GM21390 (cell line): ENCODE data around the gene DEPDC5.
"Not testable (repeated sequence)": the region's sequence is repeated elsewhere in the genome, so short reads cannot be mapped to it uniquely, and the experiment has no call there.

ENCODE experiments used
- ATAC-seq: cut with Tn5 transposase; IDR thresholded peaks from one replicate; pipeline ENCODE4 v1.9.1; 2021; ENCODE audit not compliant: unreplicated experiment

Gene DEPDC5

DNA sequence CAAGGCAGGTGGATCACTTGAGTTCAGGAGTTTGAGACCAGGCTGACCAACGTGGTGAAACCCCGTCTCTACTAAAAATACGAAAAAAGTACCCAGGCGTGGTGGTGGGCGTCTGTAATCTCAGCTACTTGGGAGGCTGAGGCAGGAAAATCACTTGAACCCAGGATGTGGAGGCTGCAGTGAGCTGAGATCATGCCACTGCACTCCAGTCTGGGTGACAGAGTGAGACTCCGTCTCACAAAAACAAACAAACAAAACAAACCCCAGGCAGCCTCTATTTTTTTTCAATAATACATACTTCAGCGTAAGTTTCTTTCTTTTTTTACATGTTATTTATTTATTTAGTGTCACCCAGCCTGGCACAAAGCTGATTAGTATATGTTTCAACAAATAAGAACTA is 60.1 kb downstream of the DEPDC5 start:
- not testable (repeated sequence) for ATAC-seq

DNA sequence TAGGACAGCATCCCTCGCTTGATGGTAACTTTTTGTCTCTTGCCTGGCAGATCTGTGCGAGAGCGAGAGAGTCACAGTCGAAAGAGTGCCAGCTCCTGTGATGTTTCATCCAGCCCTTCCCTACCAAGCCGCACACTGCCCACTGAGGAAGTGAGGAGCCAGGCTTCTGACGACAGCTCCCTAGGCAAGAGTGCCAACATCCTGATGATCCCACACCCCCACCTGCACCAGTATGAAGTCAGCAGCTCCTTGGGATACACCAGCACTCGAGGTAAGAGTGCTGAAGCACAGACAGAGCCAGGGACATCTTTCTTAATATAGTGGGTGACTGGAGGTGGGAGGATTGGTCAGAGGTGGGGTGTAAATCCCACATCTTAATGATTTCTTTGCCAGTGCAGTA is 61.1 kb downstream of the DEPDC5 start:
- ATAC-seq, result no peak

GRCh38 chr22:31815383-31815814 is 61.6 kb downstream of the DEPDC5 start:
- not testable (repeated sequence) for ATAC-seq

GRCh38 chr22:31816750-31817149 is 62.9 kb downstream of the DEPDC5 start:
- ATAC-seq, result no peak

DNA sequence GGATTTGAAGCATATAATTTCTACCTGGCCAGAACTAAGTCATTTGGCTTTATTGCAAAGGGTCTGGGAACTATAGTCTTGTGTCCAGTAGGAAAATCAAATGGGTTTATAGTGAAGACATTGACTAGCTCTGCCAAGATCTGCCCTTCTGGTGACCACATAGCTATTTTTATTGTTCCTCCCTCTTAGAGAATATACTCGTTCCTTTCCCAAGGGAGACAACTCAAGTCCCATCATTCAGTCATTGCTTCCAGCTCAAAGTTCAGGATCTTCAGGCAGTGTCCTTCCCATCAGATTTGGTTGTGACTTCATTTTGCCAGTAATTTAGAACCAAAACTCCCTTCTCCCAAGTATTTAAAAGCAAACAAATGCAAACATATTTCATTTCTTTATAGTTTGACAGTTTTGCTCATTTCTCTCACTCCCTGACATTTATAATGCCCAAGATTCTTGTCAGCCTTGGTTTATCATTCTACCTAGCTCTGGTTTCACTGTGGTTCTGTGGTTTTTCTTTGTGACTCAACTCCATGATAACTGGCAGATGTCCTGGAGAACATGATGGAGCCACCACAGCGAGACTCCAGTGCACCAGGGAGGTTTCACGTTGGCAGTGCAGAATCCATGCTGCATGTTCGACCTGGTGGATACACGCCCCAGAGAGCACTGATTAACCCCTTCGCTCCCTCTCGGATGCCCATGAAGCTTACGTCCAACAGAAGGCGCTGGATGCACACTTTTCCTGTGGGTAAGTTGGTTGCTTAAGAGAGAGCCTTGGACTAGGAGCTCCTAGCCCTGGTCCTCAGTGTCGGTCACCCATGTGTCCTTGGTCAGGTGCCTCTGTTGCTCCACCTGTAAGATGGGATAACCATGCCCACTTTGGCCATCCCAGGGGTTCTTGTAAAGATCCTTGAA is 64.9 kb downstream of the DEPDC5 start:
- ATAC-seq, result no peak

DNA sequence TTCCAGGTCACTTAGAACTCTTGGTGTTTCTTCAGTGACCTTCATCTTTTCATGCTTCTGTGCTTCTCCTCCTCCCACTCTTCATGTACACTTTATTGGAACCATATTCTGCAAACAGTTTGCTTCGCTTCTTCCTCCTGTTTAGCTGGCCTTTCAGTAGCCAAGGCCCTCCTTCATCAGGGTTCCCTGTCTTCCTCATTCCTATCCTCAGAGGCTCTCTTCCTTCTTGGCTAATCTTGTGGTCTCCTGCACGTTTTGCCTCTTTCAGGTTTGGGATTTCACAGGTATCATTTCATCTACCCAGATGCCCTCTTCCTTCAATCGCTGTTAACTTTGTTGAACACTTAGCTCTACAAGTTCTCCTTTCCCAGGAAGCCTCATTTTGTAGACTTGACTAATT is 66.8 kb downstream of the DEPDC5 start:
- ATAC-seq, result no peak

DNA sequence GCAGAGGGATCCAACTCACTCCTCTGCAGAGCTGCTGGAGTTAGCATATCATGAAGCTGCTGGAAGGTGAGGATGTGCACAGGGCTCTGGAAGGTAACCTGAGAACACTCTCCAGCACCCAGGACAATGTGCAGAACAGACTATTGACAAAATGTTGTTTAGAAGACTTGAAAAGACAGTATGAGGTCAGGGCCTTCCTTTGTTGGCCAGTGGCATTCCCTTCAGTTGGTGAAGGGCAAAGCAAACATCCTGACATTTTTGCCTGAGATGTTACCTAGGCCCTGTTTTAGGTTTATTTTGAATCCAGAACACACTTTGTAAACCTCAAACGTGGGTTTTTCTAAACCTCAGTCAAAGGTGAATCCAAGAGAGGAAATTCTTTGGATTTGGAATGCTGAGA is 67.8 kb downstream of the DEPDC5 start:
- ATAC-seq, result no peak

GRCh38 chr22:31822523-31822922 is 68.7 kb downstream of the DEPDC5 start:
- no peak for ATAC-seq

GRCh38 chr22:31825513-31825912 is 71.7 kb downstream of the DEPDC5 start:
- ATAC-seq, result no peak

GRCh38 chr22:31826443-31826842 is 72.6 kb downstream of the DEPDC5 start:
- ATAC-seq, result no peak

GRCh38 chr22:31828739-31829138 is 74.9 kb downstream of the DEPDC5 start:
- ATAC-seq, result no peak

- ATAC-seq, result no peak
Observed at GRCh38 chr22:31829505-31829904, 75.7 kb downstream of the DEPDC5 start.

- no peak for ATAC-seq
Observed at GRCh38 chr22:31830721-31831070, 76.9 kb downstream of the DEPDC5 start.

DNA sequence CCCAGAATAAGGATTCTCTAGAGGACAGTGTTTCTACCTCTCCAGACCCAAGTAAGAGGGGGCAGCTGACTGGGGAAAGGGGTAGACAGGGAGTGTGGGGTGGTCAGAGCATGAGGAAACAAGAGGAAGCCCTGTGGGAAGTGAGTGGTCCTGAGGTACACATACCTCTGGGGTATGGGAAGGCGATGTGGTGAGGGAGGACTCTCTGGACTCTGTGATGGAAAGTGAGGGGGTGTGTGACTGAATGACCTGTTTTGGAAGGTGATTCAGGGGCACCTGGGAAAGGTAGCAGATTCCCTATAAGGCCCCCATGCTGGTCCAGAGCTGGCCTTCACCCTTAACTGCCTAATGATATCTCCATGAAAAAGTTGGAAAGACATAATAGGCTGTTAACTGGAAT is 80.1 kb downstream of the DEPDC5 start:
- no peak for ATAC-seq

- ATAC-seq, result no peak
Observed at GRCh38 chr22:31836010-31836409, 82.2 kb downstream of the DEPDC5 start.

DNA sequence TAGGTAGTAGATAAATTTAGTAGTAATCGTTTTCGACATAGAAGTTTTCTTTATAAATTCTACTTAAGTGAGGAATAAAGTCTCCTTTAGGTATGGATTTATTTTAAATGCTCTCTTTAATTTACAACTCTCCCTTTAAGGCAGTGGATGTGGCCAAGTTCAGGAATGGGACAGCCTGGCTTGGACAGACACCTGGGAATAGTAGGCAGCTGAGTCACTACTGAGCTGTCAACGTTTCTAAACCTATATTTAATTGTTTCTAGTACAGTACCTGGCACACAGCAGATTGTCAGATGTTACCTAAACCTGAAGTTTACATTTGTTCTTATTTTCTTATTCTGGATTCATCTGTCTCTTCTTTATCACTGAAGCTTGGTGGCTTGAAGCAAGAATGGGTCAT is 85.1 kb downstream of the DEPDC5 start:
- no peak for ATAC-seq

- no peak for ATAC-seq
Observed at GRCh38 chr22:31839986-31840385, 86.2 kb downstream of the DEPDC5 start.

GRCh38 chr22:31840585-31840984 is 86.8 kb downstream of the DEPDC5 start:
- ATAC-seq, result no peak

DNA sequence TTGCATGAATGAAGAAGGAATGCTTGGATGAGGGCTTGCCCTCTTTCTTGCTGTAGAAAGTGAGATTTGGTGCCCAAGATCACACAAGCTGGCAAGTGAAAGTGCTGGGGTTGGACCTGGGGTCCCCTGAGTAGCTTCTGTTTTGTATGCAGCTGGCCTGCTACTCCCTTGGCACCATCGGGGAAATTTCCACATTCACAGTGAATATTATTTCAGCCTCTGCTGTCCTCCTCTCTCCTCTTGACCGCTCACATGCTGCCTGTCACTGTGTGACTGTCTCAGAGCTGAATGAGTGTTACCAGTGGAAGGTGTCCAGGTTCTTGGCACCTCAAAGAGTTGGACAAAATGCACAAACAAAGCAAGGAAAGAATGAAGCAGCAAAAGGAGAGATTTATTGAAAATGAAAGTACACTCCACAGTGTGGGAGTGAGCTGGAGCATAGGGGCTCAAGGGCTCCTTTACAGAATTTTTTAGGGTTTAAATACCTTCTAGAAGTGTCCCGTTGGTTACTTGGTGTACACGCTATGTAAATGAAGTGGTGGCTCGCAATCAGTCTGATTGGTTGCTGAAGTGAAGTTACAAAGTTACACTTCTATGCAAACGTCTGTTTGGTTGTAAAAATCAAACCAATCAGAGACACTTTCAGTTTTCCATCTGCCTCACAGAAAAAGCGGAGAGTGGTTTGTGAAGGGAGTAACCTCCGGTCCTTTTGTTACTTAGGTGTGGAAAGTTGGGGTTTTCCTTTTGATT is 87.4 kb downstream of the DEPDC5 start:
- no peak for ATAC-seq

- no peak for ATAC-seq
Observed at GRCh38 chr22:31843526-31843925, 89.7 kb downstream of the DEPDC5 start.

GRCh38 chr22:31844941-31845340 is 91.1 kb downstream of the DEPDC5 start:
- ATAC-seq, result no peak
